ENCODE data around the gene DCAF5. TPM values are rescaled to one million over a fixed set of nuclear protein-coding genes. Genes with fewer than 3 reads are reported as not detected.

The DCAF5 gene
- total and polyA plus RNA-seq, 2 of the 8 experiments (the other 6 are each of a cell fraction or from before 2014, with no cell fraction given), result 24.3 to 31.0 TPM

DNA sequence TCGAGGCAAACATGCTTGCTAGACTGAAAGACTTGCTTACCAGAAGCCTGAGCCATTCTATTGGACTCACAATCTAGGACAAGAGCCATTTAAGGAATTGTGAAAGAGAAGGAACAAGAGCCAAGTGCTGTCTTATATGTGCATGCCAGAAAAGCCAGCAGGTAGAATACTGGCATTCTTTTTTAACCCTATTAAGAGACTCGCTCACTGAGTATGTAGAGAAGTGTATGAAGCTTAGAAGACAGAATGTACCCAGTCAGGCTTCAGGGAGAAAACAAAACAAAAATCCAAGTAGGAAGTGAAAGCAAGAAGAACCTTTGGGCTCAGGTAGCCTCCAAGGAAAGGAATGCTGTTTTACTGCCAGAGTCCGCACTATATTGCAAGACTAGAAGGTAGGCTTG is 65.9 kb downstream of the DCAF5 start:
- Histone ChIP-seq H2AK5ac (ENCODE audit: low read depth, low read length) (no peak overlapping the region), H2BK20ac (ENCODE audit: low read length) (no peak overlapping the region), H3K27ac (ENCODE audit: low read depth, low read length) (no peak overlapping the region), H4K5ac (ENCODE audit: insufficient read length, low read depth, low read length) (no peak overlapping the region), H4K8ac (ENCODE audit: extremely low read depth, insufficient read depth, low read length) (no peak overlapping the region), H3K79me2 (ENCODE audit: control insufficient read depth in 1 of 2, insufficient read depth in 2 of 2, low read length in 2 of 2) (no peaks in the 10 kb centered on the region), H2BK120ac (replicated peaks; ENCODE audit: low read depth, low read length) (no peak overlapping the region), H3K23me2 (ENCODE audit: low read depth, low read length) (no peaks in the 10 kb centered on the region), H2BK15ac (ENCODE audit: low read length) (no peak overlapping the region), H3K18ac (ENCODE audit: extremely low read depth, low read length) (no peak overlapping the region), H4K91ac (replicated peaks; ENCODE audit: insufficient read length, low read length) (no peak overlapping the region), H2BK5ac (ENCODE audit: low read depth, low read length) (no peak overlapping the region), H3K4me3 (ENCODE audit: extremely low read depth in 1 of 4, insufficient read depth in 2 of 4, low read depth in 3 of 4, low read length in 4 of 4) (no peak overlapping the region), H3K79me1 (ENCODE audit: low read depth, low read length) (no peaks in the 10 kb centered on the region), H3K9me3 (ENCODE audit: insufficient read depth in 2 of 2, low read depth in 1 of 2, low read length in 1 of 2) (no peaks in the 10 kb centered on the region), H4K20me1 (replicated peaks in 1 of 2; ENCODE audit: control insufficient read depth in 1 of 2, insufficient read depth in 2 of 2, low read length in 2 of 2) (no peaks in the 10 kb centered on the region), H2AFZ (ENCODE audit: low read length) (no peak overlapping the region), H3K23ac (ENCODE audit: insufficient read length) (no peak overlapping the region), H3K14ac (ENCODE audit: insufficient read length) (no peak overlapping the region), H3K27me3 (replicated peaks in 1 of 4; ENCODE audit: control insufficient read depth in 3 of 4, extremely low read depth in 1 of 4, insufficient read depth in 3 of 4, low read length in 3 of 4) (no peaks in the 10 kb centered on the region), H3K4me2 (ENCODE audit: insufficient read depth in 1 of 2, low read depth in 2 of 2, low read length in 2 of 2) (no peak overlapping the region), H3K56ac (replicated peaks; ENCODE audit: insufficient read length, low read depth, low read length) (no peak overlapping the region), H3K36me3 (ENCODE audit: control insufficient read depth in 2 of 4, insufficient read depth in 4 of 4, low read length in 3 of 4) (peaks cover 4 to 10% (median 6%) of the 10 kb centered on the region in 4 experiments; a peak in 3 of 8 replicates), H3K9ac (replicated peaks in 1 of 4; ENCODE audit: extremely low read depth in 1 of 4, low read depth in 3 of 4, low read length in 3 of 4) (no peak overlapping the region), H3K4ac (replicated peaks; ENCODE audit: insufficient read length, low read depth, low read length) (no peak overlapping the region), H2BK12ac (ENCODE audit: low read depth, low read length) (no peak overlapping the region), H3K4me1 (replicated peaks in 1 of 4; ENCODE audit: control insufficient read depth in 3 of 4, insufficient read depth in 4 of 4, low read length in 3 of 4) (no peaks in the 10 kb centered on the region)
- WGBS, 2 experiments (ENCODE audit: extremely low coverage in 1 of 2, insufficient coverage in 1 of 2, insufficient read length in 1 of 2, insufficient replicate concordance in 2 of 2, low coverage in 1 of 2, low lambda C conversion rate in 2 of 2, missing lambda C conversion rate in 1 of 2), result 89% methylated on average over 3 of the region's 3 CpGs; no CpG with 5 or more reads in 1 of the 2 experiments
- DNase-seq (ENCODE audit: low read depth in 1 of 2, low spot score in 2 of 2) (no peak), FAIRE-seq (no peak)
- ChIA-PET POLR2A (ENCODE audit: partially characterized antibody) (no interaction called here), CTCF (ENCODE audit: partially characterized antibody) (no interaction called here)
- TF ChIP-seq SRF (IDR thresholded peaks at IDR 0.05; ENCODE audit: low read depth, low read length), result no peak
- TF ChIP-seq ATF2 (IDR thresholded peaks at IDR 0.05; ENCODE audit: low read length), result no peak
- no peak for TF ChIP-seq RBBP5 (IDR thresholded peaks at IDR 0.05; ENCODE audit: borderline replicate concordance, low read depth, low read length)
- TF ChIP-seq MAFK (IDR thresholded peaks at IDR 0.05; ENCODE audit: low read depth, low read length), result no peak
- no peak for TF ChIP-seq JUND (IDR thresholded peaks at IDR 0.05; ENCODE audit: low read length)
- TF ChIP-seq POLR2A (IDR thresholded peaks at IDR 0.05; ENCODE audit: control extremely low read depth in 1 of 2, low read depth in 2 of 2, low read length in 2 of 2), result no peak
- no peak for TF ChIP-seq CHD1 (IDR thresholded peaks at IDR 0.05; ENCODE audit: low read depth, low read length)
- no peak for TF ChIP-seq POU5F1 (IDR thresholded peaks at IDR 0.05; ENCODE audit: low read depth, low read length)
- TF ChIP-seq YY1 (IDR thresholded peaks at IDR 0.05; ENCODE audit: low read depth, low read length), result no peak
- no peak for TF ChIP-seq RAD21 (IDR thresholded peaks at IDR 0.05 in 1 of 2, conservative IDR thresholded peaks at IDR 0.05 in 1 of 2; ENCODE audit: low read depth in 2 of 2, low read length in 2 of 2)
- no peak for TF ChIP-seq ATF3 (IDR thresholded peaks at IDR 0.05; ENCODE audit: insufficient read depth, low read depth, low read length)
- TF ChIP-seq TCF12 (IDR thresholded peaks at IDR 0.05; ENCODE audit: low read depth, low read length), result no peak
- TF ChIP-seq BCL11A (IDR thresholded peaks at IDR 0.05; ENCODE audit: low read depth in 2 of 2, low read length in 2 of 2), result no peak
